Activated CD4-positive, alpha-beta T cell treated with anti-CD3 and anti-CD28 coated beads, Interleukin-2, amount 50 U/mL, for 16 hours (primary cell): ENCODE data around the gene TXLNG.

Experiments
- DNase-seq: peaks from one replicate; pipeline ENCODE4 v3.0.0-alpha.2; 2020

The TXLNG gene

GRCh38 chrX:16874458-16875095, 88.3 kb downstream of the TXLNG start:
- no peak for DNase-seq

- no peak for DNase-seq
Observed at GRCh38 chrX:16876696-16877095, 90.4 kb downstream of the TXLNG start.

GRCh38 chrX:16882169-16882568, 95.9 kb downstream of the TXLNG start:
- no peak for DNase-seq

- peak; percentile 68 for DNase-seq
Observed at GRCh38 chrX:16882702-16883486, 96.6 kb downstream of the TXLNG start.

- DNase-seq, result no peak
Observed at GRCh38 chrX:16883487-16883804, 97.2 kb downstream of the TXLNG start.

GRCh38 chrX:16885628-16886027, 99.4 kb downstream of the TXLNG start:
- DNase-seq, result no peak

GRCh38 chrX:16892504-16893362, 106.5 kb downstream of the TXLNG start:
- peak; percentile 77 for DNase-seq
